HepG2 (cell line): ENCODE data around the gene PHF2. TPM values are rescaled to one million over a fixed set of nuclear protein-coding genes. Genes with fewer than 3 reads are reported as not detected.
A peak's percentile ranks its signal among the peaks of the same experiment; 100 is the strongest.

Experiments used
- CAMTA2 ChIP-seq: sonication (generic); formaldehyde crosslinking; IDR thresholded peaks from 2 replicates; pipeline ENCODE4 v1.4.0; 2020; ENCODE audit warnings: mild to moderate bottlenecking, missing genetic modification reagents, borderline replicate concordance
- CEBPZ ChIP-seq: IDR thresholded peaks from 2 replicates; pipeline ENCODE4 v1.6.1; 2012; ENCODE audit warnings: low read length, improper control_type of control experiment
- NAIF1 ChIP-seq: sonication (generic); formaldehyde crosslinking; IDR thresholded peaks from 2 replicates; pipeline ENCODE4 v1.5.0; 2020; ENCODE audit warnings: mild to moderate bottlenecking, missing genetic modification reagents, borderline replicate concordance
- NFAT5 ChIP-seq: sonication (generic); formaldehyde crosslinking; IDR thresholded peaks from 2 replicates; pipeline ENCODE4 v1.4.0; 2020; ENCODE audit warnings: missing genetic modification reagents
- SIN3B ChIP-seq: fragments of 150-350 bp; IDR thresholded peaks from 2 replicates; pipeline ENCODE4 v1.6.1; 2014; ENCODE audit warnings: low read length
- TEAD3 ChIP-seq: optimal IDR thresholded peaks from 2 replicates; pipeline ENCODE3; 2016; ENCODE audit warnings: borderline replicate concordance
- ZBTB26 ChIP-seq: IDR thresholded peaks from 2 replicates; pipeline ENCODE4 v1.6.1; 2016; ENCODE audit warnings: missing compliant biosample characterization, missing genetic modification reagents, borderline replicate concordance
- ZIK1 ChIP-seq: sonication (generic); formaldehyde crosslinking; IDR thresholded peaks from 2 replicates; pipeline ENCODE4 v1.5.0; 2020; ENCODE audit warnings: mild to moderate bottlenecking, low read depth, missing genetic modification reagents, borderline replicate concordance
- ZNF562 ChIP-seq: sonication (generic); formaldehyde crosslinking; IDR thresholded peaks from 2 replicates; pipeline ENCODE4 v1.8.0; 2022; ENCODE audit warnings: missing genetic modification reagents, borderline replicate concordance
- ZNF615 ChIP-seq: sonication (generic); formaldehyde crosslinking; IDR thresholded peaks from 2 replicates; pipeline ENCODE4 v1.5.0; 2020; ENCODE audit warnings: mild to moderate bottlenecking, missing genetic modification reagents, borderline replicate concordance
- ZNF776 ChIP-seq: sonication (generic); formaldehyde crosslinking; IDR thresholded peaks from 2 replicates; pipeline ENCODE4 v1.4.0; 2020; ENCODE audit warnings: mild to moderate bottlenecking, missing genetic modification reagents
- ZNF777 ChIP-seq: sonication (generic); formaldehyde crosslinking; IDR thresholded peaks from 2 replicates; pipeline ENCODE4 v1.4.0; 2020; ENCODE audit warnings: missing genetic modification reagents
- polyA plus RNA-seq, 8 experiments: library from polyadenylated mRNA; depleted of rRNA in 3 of 8; stranded (reverse) in 7 of 8; unstranded in 1 of 8; fragments of >200 nt; fragmentation: Illumina TruSeq in 4 of 8; extraction: Trizol in 4 of 8; gene quantifications; 2 replicates each; pipeline versions ENCODE4 v1.2.1 to v1.2.3, GENCODE V29; 2011 to 2016; ENCODE audit warnings: low read depth in 4 of 8, missing spikeins in 1 of 8, mixed read lengths in 1 of 8; ENCODE audit not compliant: insufficient read depth in 1 of 8
- total RNA-seq, 5 experiments: library from RNA; depleted of rRNA; stranded (reverse); fragments of >200 nt; fragmentation: Illumina TruSeq; extraction: Trizol; gene quantifications; 2 replicates each; pipeline ENCODE4 v1.2.3, GENCODE V29; 2016; ENCODE audit warnings: low read depth in 1 of 5
- TF ChIP-seq, protein P1 (sequence below): sonication (generic); formaldehyde crosslinking; IDR thresholded peaks from 2 replicates; pipeline ENCODE4 v1.4.0; 2020; ENCODE audit warnings: missing genetic modification reagents, borderline replicate concordance
- TF ChIP-seq, protein P2 (sequence below): sonication (generic); formaldehyde crosslinking; IDR thresholded peaks from 2 replicates; pipeline ENCODE4 v1.9.0; 2021; ENCODE audit warnings: missing genetic modification reagents, borderline replicate concordance

Gene PHF2
- total and polyA plus RNA-seq, 2 of the 13 experiments (the other 11 are each of a cell fraction or from before 2014, with no cell fraction given), result 6.6 to 9.1 TPM

- TF ChIP-seq CEBPZ, result no peak
- TF ChIP-seq NAIF1 (CRISPR knock-in tag), result no peak; the same call in 1 of the 2 replicates
- TF ChIP-seq, protein P1, sequence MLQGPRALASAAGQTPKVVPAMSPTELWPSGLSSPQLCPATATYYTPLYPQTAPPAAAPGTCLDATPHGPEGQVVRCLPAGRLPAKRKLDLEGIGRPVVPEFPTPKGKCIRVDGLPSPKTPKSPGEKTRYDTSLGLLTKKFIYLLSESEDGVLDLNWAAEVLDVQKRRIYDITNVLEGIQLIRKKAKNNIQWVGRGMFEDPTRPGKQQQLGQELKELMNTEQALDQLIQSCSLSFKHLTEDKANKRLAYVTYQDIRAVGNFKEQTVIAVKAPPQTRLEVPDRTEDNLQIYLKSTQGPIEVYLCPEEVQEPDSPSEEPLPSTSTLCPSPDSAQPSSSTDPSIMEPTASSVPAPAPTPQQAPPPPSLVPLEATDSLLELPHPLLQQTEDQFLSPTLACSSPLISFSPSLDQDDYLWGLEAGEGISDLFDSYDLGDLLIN (CRISPR knock-in tag), result 0 out of 2 replicates have a peak, but pooled peaks have one; percentile 87
- no peak for TF ChIP-seq NFAT5 (CRISPR knock-in tag)
- TF ChIP-seq ZNF615 (CRISPR knock-in tag), result no peak
- TF ChIP-seq, protein P2, sequence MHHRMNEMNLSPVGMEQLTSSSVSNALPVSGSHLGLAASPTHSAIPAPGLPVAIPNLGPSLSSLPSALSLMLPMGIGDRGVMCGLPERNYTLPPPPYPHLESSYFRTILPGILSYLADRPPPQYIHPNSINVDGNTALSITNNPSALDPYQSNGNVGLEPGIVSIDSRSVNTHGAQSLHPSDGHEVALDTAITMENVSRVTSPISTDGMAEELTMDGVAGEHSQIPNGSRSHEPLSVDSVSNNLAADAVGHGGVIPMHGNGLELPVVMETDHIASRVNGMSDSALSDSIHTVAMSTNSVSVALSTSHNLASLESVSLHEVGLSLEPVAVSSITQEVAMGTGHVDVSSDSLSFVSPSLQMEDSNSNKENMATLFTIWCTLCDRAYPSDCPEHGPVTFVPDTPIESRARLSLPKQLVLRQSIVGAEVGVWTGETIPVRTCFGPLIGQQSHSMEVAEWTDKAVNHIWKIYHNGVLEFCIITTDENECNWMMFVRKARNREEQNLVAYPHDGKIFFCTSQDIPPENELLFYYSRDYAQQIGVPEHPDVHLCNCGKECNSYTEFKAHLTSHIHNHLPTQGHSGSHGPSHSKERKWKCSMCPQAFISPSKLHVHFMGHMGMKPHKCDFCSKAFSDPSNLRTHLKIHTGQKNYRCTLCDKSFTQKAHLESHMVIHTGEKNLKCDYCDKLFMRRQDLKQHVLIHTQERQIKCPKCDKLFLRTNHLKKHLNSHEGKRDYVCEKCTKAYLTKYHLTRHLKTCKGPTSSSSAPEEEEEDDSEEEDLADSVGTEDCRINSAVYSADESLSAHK, result no peak
- peak; percentile 50 for TF ChIP-seq TEAD3
- TF ChIP-seq ZNF562 (CRISPR knock-in tag), result no peak
- peak; percentile 86 for TF ChIP-seq ZNF776 (CRISPR knock-in tag)
- no peak for TF ChIP-seq SIN3B
- TF ChIP-seq CAMTA2 (CRISPR knock-in tag), result peak; percentile 40
- TF ChIP-seq ZBTB26 (CRISPR knock-in tag), result no peak
- no peak; the same call in 1 of the 2 replicates for TF ChIP-seq ZNF777 (CRISPR knock-in tag)
- TF ChIP-seq ZIK1 (CRISPR knock-in tag), result no peak
These were observed 9.7 kb upstream of the PHF2 start (continued) for GRCh38 chr9:93566408-93567270.
